OCI-LY7 (cell line): ENCODE data around the gene ATP5F1E. TPM values are rescaled to one million over a fixed set of nuclear protein-coding genes. Genes with fewer than 3 reads are reported as not detected.
A peak's percentile ranks its signal among the peaks of the same experiment; 100 is the strongest.

Experiments
- BruUV-seq: library from RNA; stranded (reverse); fragments of 400-500 nt; replicated peaks from 2 replicates; lab custom pipeline; 2021; lab: Mats Ljungman, UMichigan
- CTCF ChIA-PET: fragments of 300-600 bp; sonication (Branson Sonifier 250); formaldehyde crosslinking; loops from one replicate; lab custom pipeline; 2022; ENCODE audit warnings: antibody characterized with exemption; ENCODE audit not compliant: unreplicated experiment; lab: Charles Lee
- POLR2A ChIA-PET: fragments of 300-600 bp; sonication (Branson Sonifier 250); formaldehyde crosslinking; loops from one replicate; lab custom pipeline; 2022; ENCODE audit warnings: antibody characterized with exemption; lab: Charles Lee
- DNase-seq: peaks from one replicate; pipeline ENCODE4 v3.0.0-alpha.2; 2015; ENCODE audit warnings: low spot score
- H2AFZ ChIP-seq: fragments of 200-600 bp; sonication (generic), shearing (Covaris generic); 2 replicates; pipeline ENCODE4 v1.6.1; 2014; ENCODE audit warnings: mild to moderate bottlenecking, antibody characterized with exemption, low read length, moderate library complexity
- H3K27ac ChIP-seq: fragments of 200-600 bp; sonication (generic); 2 replicates; pipeline ENCODE4 v1.5.1; 2014; ENCODE audit warnings: mixed run types, low read depth, mild to moderate bottlenecking, moderate library complexity, low read length, inconsistent platforms; ENCODE audit not compliant: poor library complexity, severe bottlenecking
- H3K36me3 ChIP-seq: fragments of 200-600 bp; sonication (generic); 2 replicates; pipeline ENCODE4 v1.6.1; 2014; ENCODE audit warnings: mild to moderate bottlenecking, antibody characterized with exemption, low read length, moderate library complexity, mixed read lengths; ENCODE audit not compliant: insufficient read depth
- H3K4me1 ChIP-seq: fragments of 200-600 bp; sonication (generic); 2 replicates; pipeline ENCODE4 v1.5.1; 2014; ENCODE audit warnings: mild to moderate bottlenecking, low read length; ENCODE audit not compliant: insufficient read depth, poor library complexity, severe bottlenecking
- H3K4me2 ChIP-seq: fragments of 200-600 bp; sonication (generic); 2 replicates; pipeline ENCODE4 v1.6.1; 2014; ENCODE audit warnings: mild to moderate bottlenecking, low read length
- H3K4me3 ChIP-seq: fragments of 200-600 bp; sonication (generic); 2 replicates; pipeline ENCODE4 v1.5.1; 2014; ENCODE audit warnings: mild to moderate bottlenecking, low read depth, low read length; ENCODE audit not compliant: poor library complexity, severe bottlenecking
- H3K79me2 ChIP-seq: fragments of 200-600 bp; sonication (generic); 2 replicates; pipeline ENCODE4 v1.6.1; 2016; ENCODE audit warnings: low read depth, mild to moderate bottlenecking, low read length, moderate library complexity, mixed read lengths; ENCODE audit not compliant: insufficient read depth
- H3K9me2 ChIP-seq: fragments of 200-600 bp; sonication (generic); 2 replicates; pipeline ENCODE4 v1.6.1; 2016; ENCODE audit warnings: mild to moderate bottlenecking, low read length, mixed read lengths; ENCODE audit not compliant: insufficient read depth
- H3K9me3 ChIP-seq: fragments of 200-600 bp; sonication (generic); 2 replicates; pipeline ENCODE4 v1.6.1; 2014; ENCODE audit warnings: mild to moderate bottlenecking, mixed run types, low read length, mixed read lengths
- H4K20me1 ChIP-seq: fragments of 200-600 bp; sonication (generic); 2 replicates; pipeline ENCODE4 v1.6.1; 2014; ENCODE audit warnings: mild to moderate bottlenecking, antibody characterized with exemption, low read length, moderate library complexity, mixed read lengths; ENCODE audit not compliant: insufficient read depth
- EZH2phosphoT487 ChIP-seq: fragments of 200-600 bp; sonication (generic); IDR thresholded peaks from 2 replicates; pipeline ENCODE4 v1.6.1; 2018; ENCODE audit warnings: low read depth, borderline replicate concordance, mild to moderate bottlenecking, mixed run types, antibody characterized with exemption, low read length, moderate library complexity, mixed read lengths
- intact Hi-C: fragments of 100-400 bp; cut with micrococcal nuclease; formaldehyde crosslinking; loops from one replicate; pipeline ENCODE4 v1.10.0; 2022; ENCODE audit not compliant: unreplicated experiment
- total RNA-seq, 2 experiments: library from RNA; depleted of rRNA in 1 of 2; stranded (reverse); fragments of >200 nt in 1 of 2; shearing (Covaris generic) in 1 of 2; gene quantifications; 2 replicates each; pipeline ENCODE4 v1.2.3, GENCODE V29; 2014 to 2022
- TF ChIP-seq, protein P1 (sequence below): fragments of 200-600 bp; sonication (generic); conservative IDR thresholded peaks from 2 replicates; pipeline ENCODE4 v1.5.1; 2014; ENCODE audit warnings: mild to moderate bottlenecking, antibody characterized with exemption, low read length, moderate library complexity, mixed read lengths

The ATP5F1E gene
- total RNA-seq, 2 experiments from 2014 or later: 42.4 to 67.2 TPM

DNA sequence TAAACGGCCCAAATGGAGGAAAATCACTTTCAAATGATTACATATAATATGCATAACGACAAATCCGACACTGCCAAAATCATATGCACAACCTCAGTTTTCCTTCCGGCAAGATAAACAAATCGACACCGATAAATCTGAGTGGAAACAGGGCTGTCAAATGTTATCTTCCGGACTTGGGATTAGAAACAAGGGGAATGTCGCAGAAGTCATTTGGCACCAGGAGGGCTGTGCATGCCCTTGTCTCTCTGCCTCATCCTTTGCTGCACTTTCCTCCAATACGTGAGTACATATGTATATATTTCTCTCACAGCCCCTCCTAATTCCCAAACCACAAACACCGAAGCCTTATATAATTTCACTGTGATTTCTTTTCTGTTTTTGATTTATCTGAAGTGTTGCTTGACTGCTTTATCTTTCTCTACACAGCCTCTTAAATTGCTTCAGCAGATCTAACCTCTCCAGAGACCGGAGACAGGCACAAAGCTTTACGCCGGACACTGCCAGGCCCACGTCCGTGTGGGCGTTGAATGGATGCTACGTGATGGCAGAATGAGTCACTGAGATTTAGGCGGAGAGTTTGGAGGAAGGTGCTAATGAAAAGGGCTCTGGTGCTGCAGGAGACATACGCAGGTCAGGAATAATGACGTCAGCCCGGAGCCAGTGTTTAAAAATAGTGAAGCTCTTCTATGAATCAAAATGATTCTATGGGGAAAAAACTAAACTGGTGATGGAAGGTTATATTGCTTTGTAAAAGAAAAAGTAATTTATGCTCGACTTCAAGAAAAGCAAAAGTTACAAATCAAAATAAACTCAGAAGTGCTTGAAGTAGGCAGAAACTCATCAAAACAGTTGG lies 31.5 kb upstream of the ATP5F1E start:
- Histone ChIP-seq H3K4me2 (no peak overlapping the region), H2AFZ (no peak overlapping the region), H3K79me2 (no peaks in the 10 kb centered on the region; the same call in 1 of the 2 replicates), H4K20me1 (no peaks in the 10 kb centered on the region), H3K4me1 (no peaks in the 10 kb centered on the region), H3K4me3 (no peak overlapping the region), H3K27ac (no peak overlapping the region), H3K9me2 (no peaks in the 10 kb centered on the region), H3K9me3 (no peaks in the 10 kb centered on the region), H3K36me3 (no peaks in the 10 kb centered on the region)
- CTCF ChIA-PET: no interaction called here
- no peak for DNase-seq
- POLR2A ChIA-PET: interaction anchor here (0.6 to 1.8 kb wide), 2 partner anchors 20 to 774 kb away, joined by 3 to 6 read pairs; partner anchors contain the start of gene PRELID3B
- TF ChIP-seq, protein P1, sequence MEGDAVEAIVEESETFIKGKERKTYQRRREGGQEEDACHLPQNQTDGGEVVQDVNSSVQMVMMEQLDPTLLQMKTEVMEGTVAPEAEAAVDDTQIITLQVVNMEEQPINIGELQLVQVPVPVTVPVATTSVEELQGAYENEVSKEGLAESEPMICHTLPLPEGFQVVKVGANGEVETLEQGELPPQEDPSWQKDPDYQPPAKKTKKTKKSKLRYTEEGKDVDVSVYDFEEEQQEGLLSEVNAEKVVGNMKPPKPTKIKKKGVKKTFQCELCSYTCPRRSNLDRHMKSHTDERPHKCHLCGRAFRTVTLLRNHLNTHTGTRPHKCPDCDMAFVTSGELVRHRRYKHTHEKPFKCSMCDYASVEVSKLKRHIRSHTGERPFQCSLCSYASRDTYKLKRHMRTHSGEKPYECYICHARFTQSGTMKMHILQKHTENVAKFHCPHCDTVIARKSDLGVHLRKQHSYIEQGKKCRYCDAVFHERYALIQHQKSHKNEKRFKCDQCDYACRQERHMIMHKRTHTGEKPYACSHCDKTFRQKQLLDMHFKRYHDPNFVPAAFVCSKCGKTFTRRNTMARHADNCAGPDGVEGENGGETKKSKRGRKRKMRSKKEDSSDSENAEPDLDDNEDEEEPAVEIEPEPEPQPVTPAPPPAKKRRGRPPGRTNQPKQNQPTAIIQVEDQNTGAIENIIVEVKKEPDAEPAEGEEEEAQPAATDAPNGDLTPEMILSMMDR: no peak
- no peak for TF ChIP-seq EZH2phosphoT487
- no TSS peak for BruUV-seq
- intact Hi-C loops: no loop called here

DNA sequence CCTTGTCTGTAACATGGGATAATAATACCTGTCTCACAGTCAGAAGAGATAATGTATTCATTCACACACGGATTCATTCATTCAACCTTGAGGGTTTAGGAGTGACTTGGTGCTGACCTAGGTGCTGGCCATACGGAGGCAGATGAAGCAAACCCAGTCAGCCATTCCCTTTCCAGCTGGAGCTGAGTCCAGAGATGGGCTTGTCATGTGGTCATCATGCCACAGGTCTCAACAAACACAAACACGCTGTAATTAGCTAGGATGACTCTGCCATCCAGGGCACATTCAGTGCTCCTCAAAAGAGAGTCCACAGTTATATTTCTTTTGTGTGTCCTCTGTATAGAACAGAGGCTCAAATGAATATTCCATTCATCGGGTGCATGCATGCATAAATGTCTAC lies 29.9 kb upstream of the ATP5F1E start:
- H3K79me2 ChIP-seq: no peaks in the 10 kb centered on the region; the same call in 1 of the 2 replicates
- no peak overlapping the region for H3K4me2 ChIP-seq
- no peaks in the 10 kb centered on the region for H3K9me3 ChIP-seq
- no peak overlapping the region for H2AFZ ChIP-seq
- no TSS peak for BruUV-seq
- intact Hi-C loops: no loop called here
- no peak for TF ChIP-seq EZH2phosphoT487
- TF ChIP-seq, protein P1: no peak
- ChIA-PET CTCF (no interaction called here), POLR2A (interaction anchor here (0.7 to 1.8 kb wide), 2 partner anchors 19 to 935 kb away, joined by 4 to 6 read pairs; partner anchors contain the start of gene PRELID3B)
- H4K20me1 ChIP-seq: no peaks in the 10 kb centered on the region
- H3K9me2 ChIP-seq: no peaks in the 10 kb centered on the region
- H3K36me3 ChIP-seq: no peaks in the 10 kb centered on the region
- H3K27ac ChIP-seq: no peak overlapping the region
- DNase-seq: no peak
- H3K4me3 ChIP-seq: no peak overlapping the region
- no peaks in the 10 kb centered on the region for H3K4me1 ChIP-seq

DNA sequence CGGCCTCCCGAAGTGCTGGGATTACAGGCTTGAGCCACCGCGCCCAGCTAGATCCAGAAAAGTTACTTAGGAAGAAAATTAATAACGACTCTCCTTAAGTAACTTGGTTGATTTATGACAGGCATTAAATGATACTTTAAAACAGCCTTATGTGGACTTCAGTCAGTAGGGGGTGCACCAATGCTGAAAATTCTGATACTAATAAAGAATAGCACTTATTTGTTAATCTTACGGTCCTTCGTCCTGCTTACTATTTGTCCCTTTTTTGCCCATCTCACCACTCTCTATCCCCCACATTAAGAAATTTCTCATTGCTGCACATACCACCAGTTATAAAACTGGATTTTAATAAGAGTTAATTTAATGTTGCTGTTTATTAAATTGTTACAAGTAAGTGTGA lies 23.2 kb upstream of the ATP5F1E start:
- no peaks in the 10 kb centered on the region for H3K9me3 ChIP-seq
- H3K4me1 ChIP-seq: no peaks in the 10 kb centered on the region
- no peaks in the 10 kb centered on the region for H3K79me2 ChIP-seq
- H3K9me2 ChIP-seq: no peaks in the 10 kb centered on the region
- no peak for TF ChIP-seq EZH2phosphoT487
- TF ChIP-seq, protein P1: peak; percentile 72
- H3K36me3 ChIP-seq: no peaks in the 10 kb centered on the region
- H3K4me3 ChIP-seq: no peak overlapping the region
- ChIA-PET POLR2A (interaction anchor here (0.6 to 0.7 kb wide), 2 partner anchors 184 to 523 kb away, joined by 3 to 4 read pairs; no protein-coding TSS in a partner anchor), CTCF (no interaction called here)
- H2AFZ ChIP-seq: no peak overlapping the region
- DNase-seq: peak; percentile 33
- no TSS peak for BruUV-seq
- no peak overlapping the region for H3K4me2 ChIP-seq
- no peaks in the 10 kb centered on the region for H4K20me1 ChIP-seq
- intact Hi-C loops: no loop called here
- no peak overlapping the region for H3K27ac ChIP-seq
